Parathyroid adenoma (tissue), 2 donors: ENCODE measurements around the gene CTU2.

Experiments
- H2AFZ ChIP-seq: fragments of 300-600 bp; sonication (generic); one replicate; pipeline ENCODE4 v1.7.0; 2017; ENCODE audit warnings: antibody characterized with exemption, mild to moderate bottlenecking
- H3K27ac ChIP-seq: fragments of 300-600 bp; sonication (generic); one replicate; pipeline ENCODE4 v1.7.0; 2017
- H3K27me3 ChIP-seq: fragments of 300-600 bp; sonication (generic); one replicate; pipeline ENCODE4 v1.7.0; 2017; ENCODE audit warnings: low read length; ENCODE audit not compliant: control insufficient read depth, insufficient read depth
- H3K36me3 ChIP-seq: fragments of 300-600 bp; sonication (generic); one replicate; pipeline ENCODE4 v1.7.0; 2017; ENCODE audit warnings: low read length; ENCODE audit not compliant: control insufficient read depth, insufficient read depth
- H3K4me1 ChIP-seq: fragments of 300-600 bp; sonication (generic); one replicate; pipeline ENCODE4 v1.7.0; 2017; ENCODE audit warnings: control low read depth
- H3K4me2 ChIP-seq: fragments of 300-600 bp; sonication (generic); one replicate; pipeline ENCODE4 v1.7.0; 2017; ENCODE audit warnings: low read length
- H3K4me3 ChIP-seq: fragments of 300-600 bp; sonication (generic); one replicate; pipeline ENCODE4 v1.7.0; 2017; ENCODE audit warnings: low read depth, low read length
- H3K79me2 ChIP-seq: fragments of 300-600 bp; sonication (generic); one replicate; pipeline ENCODE4 v1.7.0; 2017; ENCODE audit warnings: control low read depth
- H3K9ac ChIP-seq: fragments of 300-600 bp; sonication (generic); one replicate; pipeline ENCODE4 v1.7.0; 2017; ENCODE audit warnings: mild to moderate bottlenecking
- H3K9me3 ChIP-seq: fragments of 300-600 bp; sonication (generic); one replicate; pipeline ENCODE4 v1.7.0; 2017; ENCODE audit warnings: low read length; ENCODE audit not compliant: control insufficient read depth
- CTCF ChIP-seq: fragments of 300-600 bp; sonication (generic); IDR thresholded peaks from one replicate; pipeline ENCODE4 v1.7.0; 2017; ENCODE audit warnings: antibody characterized with exemption, mild to moderate bottlenecking
- donor health status: primary hyperparathyroidism.

The CTU2 gene

GRCh38 chr16:88705076-88705684, 1.1 kb upstream of the CTU2 start:
- H3K4me3 ChIP-seq: peak overlapping the region; percentile 55
- peaks cover 18% of the 10 kb centered on the region for H3K79me2 ChIP-seq
- no peak overlapping the region for H3K9ac ChIP-seq
- H3K36me3 ChIP-seq: no peaks in the 10 kb centered on the region
- H3K4me1 ChIP-seq: peaks cover 10% of the 10 kb centered on the region
- peak overlapping the region; percentile 33 for H3K27ac ChIP-seq
- H3K9me3 ChIP-seq: no peaks in the 10 kb centered on the region
- H3K4me2 ChIP-seq: peak overlapping the region; percentile 79
- no peaks in the 10 kb centered on the region for H3K27me3 ChIP-seq
- no peak overlapping the region for H2AFZ ChIP-seq
- TF ChIP-seq CTCF: no peak

GRCh38 chr16:88705801-88706228, 488 bp upstream of the CTU2 start:
- no peak overlapping the region for H3K27ac ChIP-seq
- peak overlapping the region; percentile 92 for H3K4me2 ChIP-seq
- H3K4me3 ChIP-seq: peak overlapping the region; percentile 86
- peaks cover 18% of the 10 kb centered on the region for H3K79me2 ChIP-seq
- H3K27me3 ChIP-seq: no peaks in the 10 kb centered on the region
- no peak overlapping the region for H3K9ac ChIP-seq
- no peaks in the 10 kb centered on the region for H3K9me3 ChIP-seq
- peaks cover 10% of the 10 kb centered on the region for H3K4me1 ChIP-seq
- H2AFZ ChIP-seq: peak overlapping the region; percentile 70
- no peak for TF ChIP-seq CTCF
- H3K36me3 ChIP-seq: no peaks in the 10 kb centered on the region

GRCh38 chr16:88706965-88707826, 893 bp downstream of the CTU2 start:
- H3K27me3 ChIP-seq: no peaks in the 10 kb centered on the region
- no peak overlapping the region for H3K27ac ChIP-seq
- peak overlapping the region; percentile 64 for H3K9ac ChIP-seq
- H3K4me3 ChIP-seq: peak overlapping the region; percentile 86
- no peak for TF ChIP-seq CTCF
- peak overlapping the region; percentile 92 for H3K4me2 ChIP-seq
- H3K79me2 ChIP-seq: peaks cover 18% of the 10 kb centered on the region
- H2AFZ ChIP-seq: peak overlapping the region; percentile 94
- no peaks in the 10 kb centered on the region for H3K36me3 ChIP-seq
- H3K9me3 ChIP-seq: no peaks in the 10 kb centered on the region
- H3K4me1 ChIP-seq: peaks cover 10% of the 10 kb centered on the region

- Histone ChIP-seq H3K9me3 (no peaks in the 10 kb centered on the region), H3K4me3 (no peak overlapping the region), H3K36me3 (no peaks in the 10 kb centered on the region), H2AFZ (no peak overlapping the region), H3K4me2 (no peak overlapping the region), H3K79me2 (peaks cover 5% of the 10 kb centered on the region), H3K27ac (no peak overlapping the region), H3K4me1 (peaks cover 6% of the 10 kb centered on the region), H3K9ac (no peak overlapping the region), H3K27me3 (no peaks in the 10 kb centered on the region)
- TF ChIP-seq CTCF: no peak
Observed at GRCh38 chr16:88710556-88710955, 4.3 kb downstream of the CTU2 start.
